ENCODE results near the gene TGFA.

GRCh38 chr2:70482401-70482800 lies 71.2 kb downstream of the TGFA start:
- TF ChIP-seq CTCF (conservative IDR thresholded peaks at IDR 0.05) (no peak), EZH2 (IDR thresholded peaks at IDR 0.05; ENCODE audit: low read depth) (no peak)
